HG02571 (cell line): ENCODE data around the gene SEC23B.
"Not testable (repeated sequence)": the region's sequence is repeated elsewhere in the genome, so short reads cannot be mapped to it uniquely, and the experiment has no call there.

Experiments
- ATAC-seq: cut with Tn5 transposase; IDR thresholded peaks from one replicate; pipeline ENCODE4 v1.9.1; 2021; ENCODE audit warnings: mild to moderate bottlenecking, moderate library complexity; ENCODE audit not compliant: unreplicated experiment

Gene SEC23B

GRCh38 chr20:18507218-18508191 lies at the start of gene SEC23B:
Gene SEC23B (plus strand): TSS chr20:18507940. CDS start chr20:18510836, 2,896 bp downstream.
- ATAC-seq, result peak; percentile 94

- ATAC-seq, result no peak
These were observed 42.1 kb upstream of the SEC23B start for GRCh38 chr20:18465536-18466200.

- ATAC-seq, result peak; percentile 42
These were observed 41.2 kb upstream of the SEC23B start for GRCh38 chr20:18466574-18466893.

GRCh38 chr20:18466894-18467730 lies 40.6 kb upstream of the SEC23B start, which contains the start of the genes DZANK1 and POLR3F:
Gene DZANK1 (minus strand): TSS chr20:18467030. CDS start chr20:18465358, 1,672 bp downstream.
Gene POLR3F (plus strand): TSS chr20:18467390. CDS start chr20:18467507, 117 bp downstream.
- ATAC-seq, result peak; percentile 98

GRCh38 chr20:18477218-18477617 lies 30.5 kb upstream of the SEC23B start:
- no peak for ATAC-seq

GRCh38 chr20:18477821-18478220 lies 29.9 kb upstream of the SEC23B start:
- ATAC-seq, result no peak

- no peak for ATAC-seq
These were observed 26.1 kb upstream of the SEC23B start for GRCh38 chr20:18481596-18481995.

GRCh38 chr20:18488301-18488700 lies 19.4 kb upstream of the SEC23B start:
- ATAC-seq, result no peak

- no peak for ATAC-seq
These were observed 11.7 kb upstream of the SEC23B start for GRCh38 chr20:18496042-18496441.

- peak; percentile 92 for ATAC-seq
These were observed 10.8 kb upstream of the SEC23B start, which contains the start of gene RBBP9 for GRCh38 chr20:18496740-18497592. Gene RBBP9 (minus strand): TSS chr20:18497225. CDS start chr20:18497167, 58 bp downstream.

- no peak for ATAC-seq
These were observed 10.1 kb upstream of the SEC23B start for GRCh38 chr20:18497603-18498002.

- ATAC-seq, result not testable (repeated sequence)
These were observed 6.1 kb upstream of the SEC23B start for GRCh38 chr20:18501672-18502071.

GRCh38 chr20:18504479-18505060 lies 3.2 kb upstream of the SEC23B start:
- ATAC-seq, result no peak

- no peak for ATAC-seq
These were observed 996 bp upstream of the SEC23B start for GRCh38 chr20:18506744-18507143.

GRCh38 chr20:18511571-18511970 lies 3.8 kb downstream of the SEC23B start:
- ATAC-seq, result no peak

GRCh38 chr20:18513208-18513607 lies 5.5 kb downstream of the SEC23B start:
- no peak for ATAC-seq

- ATAC-seq, result no peak
These were observed 6.4 kb downstream of the SEC23B start for GRCh38 chr20:18514127-18514526.

- ATAC-seq, result no peak
These were observed 8.2 kb downstream of the SEC23B start for GRCh38 chr20:18515973-18516372.

- ATAC-seq, result not testable (repeated sequence)
These were observed 14.3 kb downstream of the SEC23B start for GRCh38 chr20:18522066-18522465.
